HEK293 (cell line): ENCODE results near the gene PLA2G4E.

ENCODE experiments used
- CTCF ChIA-PET: fragments of 350-600 bp; formaldehyde crosslinking; extraction: SDS; loops from one replicate; lab custom pipeline; 2021; ENCODE audit warnings: antibody characterized with exemption; lab: Yijun Ruan, JAX
- POLR2A ChIA-PET: fragments of 300-600 bp; formaldehyde crosslinking; extraction: SDS; loops from one replicate; lab custom pipeline; 2020; ENCODE audit warnings: antibody characterized with exemption, inconsistent platforms; lab: Yijun Ruan, JAX
- H3K27ac ChIP-seq: fragments of 200-500 bp; sonication (Bioruptor generic); 2 replicates; pipeline ENCODE4 v1.5.1; 2014; ENCODE audit warnings: low read depth, low read length, control low read depth, inconsistent platforms; ENCODE audit errors: extremely low read depth
- H3K36me3 ChIP-seq, 2 experiments: fragments of 200-500 bp in 1 of 2; sonication (Bioruptor generic) in 1 of 2; 1 replicate in 1 of 2; 2 replicates in 1 of 2; pipeline ENCODE4 v1.5.1; 2014 to 2017; ENCODE audit warnings: inconsistent platforms in 2 of 2, low read length in 2 of 2; ENCODE audit not compliant: control insufficient read depth in 2 of 2, insufficient read depth in 1 of 2
- H3K4me1 ChIP-seq: fragments of 200-500 bp; sonication (Bioruptor generic); 2 replicates; pipeline ENCODE4 v1.5.1; 2014; ENCODE audit warnings: mild to moderate bottlenecking, low read length, inconsistent platforms; ENCODE audit not compliant: control insufficient read depth, insufficient read depth
- H3K4me3 ChIP-seq: 2 replicates; pipeline ENCODE4 v1.5.1; 2011; ENCODE audit warnings: low read depth, mild to moderate bottlenecking, control low read depth, low read length, moderate library complexity
- H3K9me3 ChIP-seq: fragments of 200-500 bp; sonication (Bioruptor generic); 2 replicates; pipeline ENCODE4 v1.5.1; 2014; ENCODE audit warnings: low read depth, low read length, inconsistent platforms; ENCODE audit not compliant: control insufficient read depth, insufficient read depth
- KLF16 ChIP-seq: fragments of 450-650 bp; formaldehyde crosslinking; IDR thresholded peaks from 2 replicates; pipeline ENCODE4 v1.5.1; 2017; ENCODE audit warnings: missing biosample characterization, missing genetic modification characterization
- MYNN ChIP-seq: fragments of 450-650 bp; formaldehyde crosslinking; IDR thresholded peaks from 2 replicates; pipeline ENCODE4 v1.5.1; 2016; ENCODE audit warnings: missing biosample characterization, missing genetic modification characterization, borderline replicate concordance
- PRDM1 ChIP-seq: fragments of 450-650 bp; formaldehyde crosslinking; IDR thresholded peaks from 2 replicates; pipeline ENCODE4; 2016; ENCODE audit warnings: missing biosample characterization, missing genetic modification characterization
- WT1 ChIP-seq: fragments of 450-650 bp; formaldehyde crosslinking; IDR thresholded peaks from 2 replicates; pipeline ENCODE4 v1.5.1; 2016; ENCODE audit warnings: missing biosample characterization, missing genetic modification characterization
- ZBTB17 ChIP-seq: fragments of 450-650 bp; formaldehyde crosslinking; IDR thresholded peaks from 2 replicates; pipeline ENCODE4 v1.5.1; 2016; ENCODE audit warnings: missing biosample characterization, missing genetic modification characterization
- ZBTB7A ChIP-seq: fragments of 450-650 bp; formaldehyde crosslinking; IDR thresholded peaks from 2 replicates; pipeline ENCODE4 v1.5.1; 2016; ENCODE audit warnings: low read depth, missing biosample characterization, missing genetic modification characterization
- ZEB2 ChIP-seq: fragments of 450-650 bp; formaldehyde crosslinking; IDR thresholded peaks from 2 replicates; pipeline ENCODE4 v1.5.1; 2016; ENCODE audit warnings: missing biosample characterization, missing genetic modification characterization
- ZNF2 ChIP-seq: fragments of 450-650 bp; formaldehyde crosslinking; IDR thresholded peaks from 2 replicates; pipeline ENCODE4 v1.5.1; 2016; ENCODE audit warnings: missing biosample characterization, missing genetic modification characterization
- ZNF324 ChIP-seq: fragments of 450-650 bp; formaldehyde crosslinking; IDR thresholded peaks from 2 replicates; pipeline ENCODE4 v1.5.1; 2016; ENCODE audit warnings: missing biosample characterization, missing genetic modification characterization
- ZNF529 ChIP-seq: fragments of 450-650 bp; formaldehyde crosslinking; IDR thresholded peaks from 2 replicates; pipeline ENCODE4 v1.5.1; 2017; ENCODE audit warnings: missing genetic modification characterization, missing biosample characterization; ENCODE audit not compliant: insufficient replicate concordance
- ZNF561 ChIP-seq: fragments of 450-650 bp; IDR thresholded peaks from 2 replicates; pipeline ENCODE4 v1.5.1; 2018; ENCODE audit warnings: missing biosample characterization, missing genetic modification characterization, borderline replicate concordance
- ZNF571 ChIP-seq: fragments of 450-650 bp; formaldehyde crosslinking; IDR thresholded peaks from 2 replicates; pipeline ENCODE4 v1.5.0; 2017; ENCODE audit warnings: missing biosample characterization, missing genetic modification characterization
- ZNF629 ChIP-seq: fragments of 450-650 bp; formaldehyde crosslinking; IDR thresholded peaks from 2 replicates; pipeline ENCODE4 v1.5.1; 2017; ENCODE audit warnings: missing biosample characterization, missing genetic modification characterization
- ZNF654 ChIP-seq: fragments of 450-650 bp; formaldehyde crosslinking; IDR thresholded peaks from 2 replicates; pipeline ENCODE4 v1.5.1; 2016; ENCODE audit warnings: low read depth, missing biosample characterization, missing genetic modification characterization
- ZNF658 ChIP-seq: fragments of 450-650 bp; formaldehyde crosslinking; IDR thresholded peaks from 2 replicates; pipeline ENCODE4; 2016; ENCODE audit warnings: missing biosample characterization, missing genetic modification characterization
- ZNF776 ChIP-seq: fragments of 450-650 bp; formaldehyde crosslinking; IDR thresholded peaks from 2 replicates; pipeline ENCODE4 v1.5.0; 2017; ENCODE audit warnings: missing biosample characterization, missing genetic modification characterization, borderline replicate concordance
- TF ChIP-seq, protein P1 (sequence below): fragments of 450-650 bp; formaldehyde crosslinking; IDR thresholded peaks from 2 replicates; pipeline ENCODE4 v1.5.1; 2017; ENCODE audit warnings: missing biosample characterization, missing genetic modification characterization
- TF ChIP-seq, protein P2 (sequence below): fragments of 450-650 bp; formaldehyde crosslinking; IDR thresholded peaks from 2 replicates; pipeline ENCODE4 v1.5.1; 2016; ENCODE audit warnings: missing biosample characterization, missing genetic modification characterization, borderline replicate concordance
- TF ChIP-seq, protein P3 (sequence below): fragments of 450-650 bp; formaldehyde crosslinking; IDR thresholded peaks from 2 replicates; pipeline ENCODE4 v1.5.1; 2016; ENCODE audit warnings: missing biosample characterization, missing genetic modification characterization, low read depth
- TF ChIP-seq, protein P4 (sequence below): fragments of 450-650 bp; formaldehyde crosslinking; IDR thresholded peaks from 2 replicates; pipeline ENCODE4 v1.5.1; 2016; ENCODE audit warnings: missing biosample characterization, missing genetic modification characterization

PLA2G4E gene

DNA sequence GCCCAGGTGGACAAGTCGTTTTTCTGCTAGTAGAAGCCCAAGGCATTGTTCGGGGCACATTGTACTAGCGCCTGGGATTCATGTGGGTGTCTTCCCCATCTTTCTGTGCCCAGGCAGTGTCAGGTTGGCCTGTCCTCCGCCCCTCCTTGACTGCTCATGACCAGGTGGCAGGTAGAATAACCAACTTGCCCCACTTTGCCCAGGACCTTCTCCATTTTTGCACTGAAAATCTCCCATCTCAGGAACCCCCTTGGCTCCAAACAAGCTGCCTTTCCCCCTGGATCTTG lies 39.6 kb upstream of the PLA2G4E start (continued):
- TF ChIP-seq ZNF571 (tag by site-specific recombination): no peak
- TF ChIP-seq ZBTB7A: no peak
- TF ChIP-seq ZNF561 (tag by site-specific recombination): no peak
- TF ChIP-seq ZNF529 (tag by site-specific recombination): no peak
- TF ChIP-seq WT1: no peak
- no peak for TF ChIP-seq ZNF658 (tag by site-specific recombination)
- TF ChIP-seq, protein P1, sequence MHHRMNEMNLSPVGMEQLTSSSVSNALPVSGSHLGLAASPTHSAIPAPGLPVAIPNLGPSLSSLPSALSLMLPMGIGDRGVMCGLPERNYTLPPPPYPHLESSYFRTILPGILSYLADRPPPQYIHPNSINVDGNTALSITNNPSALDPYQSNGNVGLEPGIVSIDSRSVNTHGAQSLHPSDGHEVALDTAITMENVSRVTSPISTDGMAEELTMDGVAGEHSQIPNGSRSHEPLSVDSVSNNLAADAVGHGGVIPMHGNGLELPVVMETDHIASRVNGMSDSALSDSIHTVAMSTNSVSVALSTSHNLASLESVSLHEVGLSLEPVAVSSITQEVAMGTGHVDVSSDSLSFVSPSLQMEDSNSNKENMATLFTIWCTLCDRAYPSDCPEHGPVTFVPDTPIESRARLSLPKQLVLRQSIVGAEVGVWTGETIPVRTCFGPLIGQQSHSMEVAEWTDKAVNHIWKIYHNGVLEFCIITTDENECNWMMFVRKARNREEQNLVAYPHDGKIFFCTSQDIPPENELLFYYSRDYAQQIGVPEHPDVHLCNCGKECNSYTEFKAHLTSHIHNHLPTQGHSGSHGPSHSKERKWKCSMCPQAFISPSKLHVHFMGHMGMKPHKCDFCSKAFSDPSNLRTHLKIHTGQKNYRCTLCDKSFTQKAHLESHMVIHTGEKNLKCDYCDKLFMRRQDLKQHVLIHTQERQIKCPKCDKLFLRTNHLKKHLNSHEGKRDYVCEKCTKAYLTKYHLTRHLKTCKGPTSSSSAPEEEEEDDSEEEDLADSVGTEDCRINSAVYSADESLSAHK (tag by site-specific recombination): no peak
- no peak for TF ChIP-seq ZNF324 (tag by site-specific recombination)
- TF ChIP-seq, protein P2, sequence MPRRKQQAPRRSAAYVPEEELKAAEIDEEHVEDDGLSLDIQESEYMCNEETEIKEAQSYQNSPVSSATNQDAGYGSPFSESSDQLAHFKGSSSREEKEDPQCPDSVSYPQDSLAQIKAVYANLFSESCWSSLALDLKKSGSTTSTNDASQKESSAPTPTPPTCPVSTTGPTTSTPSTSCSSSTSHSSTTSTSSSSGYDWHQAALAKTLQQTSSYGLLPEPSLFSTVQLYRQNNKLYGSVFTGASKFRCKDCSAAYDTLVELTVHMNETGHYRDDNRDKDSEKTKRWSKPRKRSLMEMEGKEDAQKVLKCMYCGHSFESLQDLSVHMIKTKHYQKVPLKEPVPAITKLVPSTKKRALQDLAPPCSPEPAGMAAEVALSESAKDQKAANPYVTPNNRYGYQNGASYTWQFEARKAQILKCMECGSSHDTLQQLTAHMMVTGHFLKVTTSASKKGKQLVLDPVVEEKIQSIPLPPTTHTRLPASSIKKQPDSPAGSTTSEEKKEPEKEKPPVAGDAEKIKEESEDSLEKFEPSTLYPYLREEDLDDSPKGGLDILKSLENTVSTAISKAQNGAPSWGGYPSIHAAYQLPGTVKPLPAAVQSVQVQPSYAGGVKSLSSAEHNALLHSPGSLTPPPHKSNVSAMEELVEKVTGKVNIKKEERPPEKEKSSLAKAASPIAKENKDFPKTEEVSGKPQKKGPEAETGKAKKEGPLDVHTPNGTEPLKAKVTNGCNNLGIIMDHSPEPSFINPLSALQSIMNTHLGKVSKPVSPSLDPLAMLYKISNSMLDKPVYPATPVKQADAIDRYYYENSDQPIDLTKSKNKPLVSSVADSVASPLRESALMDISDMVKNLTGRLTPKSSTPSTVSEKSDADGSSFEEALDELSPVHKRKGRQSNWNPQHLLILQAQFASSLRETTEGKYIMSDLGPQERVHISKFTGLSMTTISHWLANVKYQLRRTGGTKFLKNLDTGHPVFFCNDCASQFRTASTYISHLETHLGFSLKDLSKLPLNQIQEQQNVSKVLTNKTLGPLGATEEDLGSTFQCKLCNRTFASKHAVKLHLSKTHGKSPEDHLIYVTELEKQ (tag by site-specific recombination): no peak
- TF ChIP-seq, protein P3, sequence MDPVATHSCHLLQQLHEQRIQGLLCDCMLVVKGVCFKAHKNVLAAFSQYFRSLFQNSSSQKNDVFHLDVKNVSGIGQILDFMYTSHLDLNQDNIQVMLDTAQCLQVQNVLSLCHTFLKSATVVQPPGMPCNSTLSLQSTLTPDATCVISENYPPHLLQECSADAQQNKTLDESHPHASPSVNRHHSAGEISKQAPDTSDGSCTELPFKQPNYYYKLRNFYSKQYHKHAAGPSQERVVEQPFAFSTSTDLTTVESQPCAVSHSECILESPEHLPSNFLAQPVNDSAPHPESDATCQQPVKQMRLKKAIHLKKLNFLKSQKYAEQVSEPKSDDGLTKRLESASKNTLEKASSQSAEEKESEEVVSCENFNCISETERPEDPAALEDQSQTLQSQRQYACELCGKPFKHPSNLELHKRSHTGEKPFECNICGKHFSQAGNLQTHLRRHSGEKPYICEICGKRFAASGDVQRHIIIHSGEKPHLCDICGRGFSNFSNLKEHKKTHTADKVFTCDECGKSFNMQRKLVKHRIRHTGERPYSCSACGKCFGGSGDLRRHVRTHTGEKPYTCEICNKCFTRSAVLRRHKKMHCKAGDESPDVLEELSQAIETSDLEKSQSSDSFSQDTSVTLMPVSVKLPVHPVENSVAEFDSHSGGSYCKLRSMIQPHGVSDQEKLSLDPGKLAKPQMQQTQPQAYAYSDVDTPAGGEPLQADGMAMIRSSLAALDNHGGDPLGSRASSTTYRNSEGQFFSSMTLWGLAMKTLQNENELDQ (tag by site-specific recombination): no peak

DNA sequence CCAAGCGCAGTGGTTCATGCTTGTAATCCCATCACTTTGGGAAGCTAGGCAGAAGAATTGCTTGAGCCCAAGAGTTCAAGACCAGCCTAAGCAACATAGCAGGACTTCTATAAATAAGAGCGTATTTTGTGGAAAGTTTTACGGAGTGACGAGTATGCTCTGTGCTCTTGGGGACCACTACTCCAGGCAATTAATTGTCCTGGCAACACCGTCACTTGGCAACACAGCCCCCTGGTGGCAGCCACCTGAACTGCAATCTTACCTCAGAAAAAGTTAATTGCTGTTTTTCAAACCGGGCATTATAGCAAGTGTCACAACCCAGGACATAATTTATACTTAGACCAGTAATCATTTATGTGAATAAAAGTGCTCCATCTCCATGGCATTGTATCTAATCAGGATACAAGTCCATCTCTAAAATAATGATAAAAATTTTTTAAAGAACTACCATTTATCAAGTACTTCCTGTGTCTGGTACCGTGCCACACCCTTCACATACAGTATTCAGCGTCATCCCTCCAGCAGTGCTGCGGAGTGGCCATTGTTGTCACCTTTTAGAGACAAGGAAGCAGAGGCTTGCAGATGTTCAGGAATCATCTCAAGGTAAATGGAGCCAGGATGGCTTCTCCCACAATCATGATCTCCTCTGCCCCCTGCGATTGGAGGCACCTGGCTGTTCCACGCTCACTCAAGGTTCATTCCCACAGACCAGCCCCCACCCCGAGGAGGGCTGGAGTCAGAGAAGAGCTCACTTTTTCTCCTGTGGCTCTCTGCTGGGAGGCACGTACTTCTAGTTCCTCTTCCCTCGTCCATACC lies 39.0 kb upstream of the PLA2G4E start:
- 0 out of 2 replicates have a peak, but pooled peaks have one; percentile 36 for TF ChIP-seq MYNN (tag by site-specific recombination)
- TF ChIP-seq PRDM1: no peak
- TF ChIP-seq, protein P4, sequence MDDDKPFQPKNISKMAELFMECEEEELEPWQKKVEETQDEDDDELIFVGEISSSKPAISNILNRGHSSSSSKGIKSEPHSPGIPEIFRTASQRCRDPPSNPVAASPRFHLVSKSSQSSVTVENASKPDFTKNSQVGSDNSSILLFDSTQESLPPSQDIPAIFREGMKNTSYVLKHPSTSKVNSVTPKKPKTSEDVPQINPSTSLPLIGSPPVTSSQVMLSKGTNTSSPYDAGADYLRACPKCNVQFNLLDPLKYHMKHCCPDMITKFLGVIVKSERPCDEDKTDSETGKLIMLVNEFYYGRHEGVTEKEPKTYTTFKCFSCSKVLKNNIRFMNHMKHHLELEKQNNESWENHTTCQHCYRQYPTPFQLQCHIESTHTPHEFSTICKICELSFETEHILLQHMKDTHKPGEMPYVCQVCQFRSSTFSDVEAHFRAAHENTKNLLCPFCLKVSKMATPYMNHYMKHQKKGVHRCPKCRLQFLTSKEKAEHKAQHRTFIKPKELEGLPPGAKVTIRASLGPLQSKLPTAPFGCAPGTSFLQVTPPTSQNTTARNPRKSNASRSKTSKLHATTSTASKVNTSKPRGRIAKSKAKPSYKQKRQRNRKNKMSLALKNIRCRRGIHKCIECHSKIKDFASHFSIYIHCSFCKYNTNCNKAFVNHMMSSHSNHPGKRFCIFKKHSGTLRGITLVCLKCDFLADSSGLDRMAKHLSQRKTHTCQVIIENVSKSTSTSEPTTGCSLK: no peak
- TF ChIP-seq ZNF654: peak; percentile 29; the same call in 1 of the 2 replicates
- TF ChIP-seq KLF16 (tag by site-specific recombination): no peak
- TF ChIP-seq ZNF2 (tag by site-specific recombination): peak; percentile 92
- 0 out of 2 replicates have a peak, but pooled peaks have one; percentile 25 for TF ChIP-seq ZNF629
- TF ChIP-seq ZBTB17 (tag by site-specific recombination): peak; percentile 58
- no peak for TF ChIP-seq ZEB2 (tag by site-specific recombination)
- TF ChIP-seq ZNF776 (tag by site-specific recombination): no peak
- TF ChIP-seq, all 188 proteins: peak for 5
- POLR2A ChIA-PET: no interaction called here
- H3K36me3 ChIP-seq: no peaks in the 10 kb centered on the region

More for the DNA sequence above, 39.0 kb upstream of the PLA2G4E start:
- no peak overlapping the region for H3K4me3 ChIP-seq
- no peaks in the 10 kb centered on the region for H3K9me3 ChIP-seq
- H3K4me1 ChIP-seq: no peaks in the 10 kb centered on the region
- CTCF ChIA-PET: interaction anchor here (0.6 to 5.2 kb wide), 7 partner anchors 25 to 529 kb away, joined by 3 to 32 read pairs (median 4); no protein-coding TSS in a partner anchor
- no peak overlapping the region for H3K27ac ChIP-seq
